IMR-90 (cell line): ENCODE results near the gene JAKMIP1. TPM values are rescaled to one million over a fixed set of nuclear protein-coding genes. Genes with fewer than 3 reads are reported as not detected.

Experiments
- ATAC-seq: fragments of 200-7000 bp; cut with Tn5 transposase; 2 replicates; pipeline ENCODE4 v1.9.1; 2020; ENCODE audit warnings: low read depth, mild to moderate bottlenecking, moderate library complexity
- BruUV-seq: library from RNA; stranded (reverse); fragments of 400-500 nt; replicated peaks from 2 replicates; lab custom pipeline; 2021; lab: Mats Ljungman, UMichigan
- CTCF ChIA-PET: fragments of 300-600 bp; formaldehyde crosslinking; extraction: SDS; loops from one replicate; lab custom pipeline; 2021; ENCODE audit warnings: antibody characterized with exemption; lab: Yijun Ruan, JAX
- POLR2A ChIA-PET: fragments of 300-600 bp; sonication (Branson Sonifier 250); formaldehyde crosslinking; loops from one replicate; lab custom pipeline; 2022; ENCODE audit warnings: antibody characterized with exemption; ENCODE audit not compliant: unreplicated experiment; lab: Charles Lee
- DNase-seq: peaks from one replicate; pipeline ENCODE4 v3.0.0; 2013
- H2AFZ ChIP-seq: replicated peaks from 2 replicates; pipeline ENCODE3; 2013; ENCODE audit warnings: low read length, mild to moderate bottlenecking; ENCODE audit not compliant: poor library complexity
- H2AK5ac ChIP-seq: 2 replicates; pipeline ENCODE4 v1.6.1; 2013; ENCODE audit warnings: low read depth, low read length, inconsistent platforms
- H2AK9ac ChIP-seq: replicated peaks from 2 replicates; pipeline ENCODE3; 2013; ENCODE audit warnings: mild to moderate bottlenecking, low read depth, low read length, moderate library complexity; ENCODE audit not compliant: poor library complexity
- H2BK120ac ChIP-seq: 2 replicates; pipeline ENCODE4 v1.6.1; 2013; ENCODE audit warnings: low read depth, low read length, inconsistent platforms
- H2BK15ac ChIP-seq: 3 replicates; pipeline ENCODE4 v1.6.1; 2013; ENCODE audit warnings: low read depth, low read length, inconsistent platforms
- H2BK20ac ChIP-seq: 2 replicates; pipeline ENCODE4 v1.6.1; 2013; ENCODE audit warnings: low read depth, mild to moderate bottlenecking, inconsistent platforms, low read length, moderate library complexity
- H2BK5ac ChIP-seq: 2 replicates; pipeline ENCODE4 v1.6.1; 2013; ENCODE audit warnings: mild to moderate bottlenecking, low read depth, low read length, inconsistent platforms; ENCODE audit not compliant: poor library complexity, severe bottlenecking
- H3K14ac ChIP-seq: replicated peaks from 2 replicates; pipeline ENCODE4 v1.6.1; 2013; ENCODE audit warnings: low read depth, low read length, inconsistent platforms
- H3K18ac ChIP-seq: 2 replicates; pipeline ENCODE4 v1.6.1; 2013; ENCODE audit warnings: low read depth, low read length, control low read depth
- H3K23ac ChIP-seq: 2 replicates; pipeline ENCODE4 v1.6.1; 2013; ENCODE audit warnings: low read depth, low read length, inconsistent platforms
- H3K27ac ChIP-seq: 2 replicates; pipeline ENCODE4 v1.5.1; 2013; ENCODE audit warnings: mild to moderate bottlenecking, control low read depth, low read length; ENCODE audit not compliant: insufficient read depth
- H3K27me3 ChIP-seq: 2 replicates; pipeline ENCODE4 v1.6.1; 2013; ENCODE audit warnings: low read length; ENCODE audit not compliant: control insufficient read depth, insufficient read depth
- H3K36me3 ChIP-seq: 2 replicates; pipeline ENCODE4 v1.6.1; 2013; ENCODE audit warnings: low read length, mixed read lengths; ENCODE audit not compliant: control insufficient read depth, insufficient read depth
- H3K4ac ChIP-seq: 2 replicates; pipeline ENCODE4 v1.6.1; 2013; ENCODE audit warnings: low read depth, low read length, inconsistent platforms
- H3K4me1 ChIP-seq: 2 replicates; pipeline ENCODE4 v1.6.1; 2013; ENCODE audit warnings: low read length, mixed read lengths; ENCODE audit not compliant: control insufficient read depth, insufficient read depth
- H3K4me2 ChIP-seq: 2 replicates; pipeline ENCODE4 v1.6.1; 2013; ENCODE audit warnings: low read depth, mild to moderate bottlenecking, control low read depth, low read length, moderate library complexity
- H3K4me3 ChIP-seq: 2 replicates; pipeline ENCODE4 v1.5.1; 2013; ENCODE audit warnings: low read depth, mild to moderate bottlenecking, control low read depth, low read length, moderate library complexity; ENCODE audit not compliant: insufficient read depth
- H3K56ac ChIP-seq: 2 replicates; pipeline ENCODE4 v1.6.1; 2013; ENCODE audit warnings: low read length, inconsistent platforms; ENCODE audit not compliant: insufficient read depth; ENCODE audit errors: extremely low read depth
- H3K79me1 ChIP-seq, 2 experiments: 2 replicates each; pipeline ENCODE4 v1.6.1; 2013; ENCODE audit warnings: low read length in 2 of 2, inconsistent platforms in 1 of 2, low read depth in 1 of 2
- H3K9ac ChIP-seq: 2 replicates; pipeline ENCODE4 v1.6.1; 2013; ENCODE audit warnings: low read depth, low read length, control low read depth
- H3K9me1 ChIP-seq: 2 replicates; pipeline ENCODE4 v1.6.1; 2013; ENCODE audit warnings: low read length, inconsistent platforms; ENCODE audit not compliant: insufficient read depth
- H3K9me3 ChIP-seq: 2 replicates; pipeline ENCODE4 v1.6.1; 2013; ENCODE audit warnings: low read length; ENCODE audit not compliant: control insufficient read depth, insufficient read depth
- H4K20me1 ChIP-seq: 2 replicates; pipeline ENCODE4 v1.6.1; 2013; ENCODE audit warnings: low read length, inconsistent platforms; ENCODE audit not compliant: insufficient read depth
- H4K5ac ChIP-seq: 2 replicates; pipeline ENCODE4 v1.6.1; 2013; ENCODE audit warnings: mild to moderate bottlenecking, low read depth, low read length, control low read depth
- H4K8ac ChIP-seq, 2 experiments: 2 replicates each; pipeline ENCODE4 v1.6.1; 2013; ENCODE audit warnings: low read depth in 2 of 2, low read length in 2 of 2, control low read depth in 1 of 2, inconsistent platforms in 1 of 2
- H4K91ac ChIP-seq: 2 replicates; pipeline ENCODE4 v1.6.1; 2013; ENCODE audit warnings: low read depth, low read length, inconsistent platforms; ENCODE audit not compliant: insufficient read depth
- BHLHE40 ChIP-seq: fragments of 150-350 bp; IDR thresholded peaks from 2 replicates; pipeline ENCODE4 v1.6.1; 2016; ENCODE audit warnings: mild to moderate bottlenecking, low read depth, low read length
- CEBPB ChIP-seq: IDR thresholded peaks from 2 replicates; pipeline ENCODE4 v1.6.1; 2012; ENCODE audit warnings: low read depth, low read length, improper control_type of control experiment
- FOS ChIP-seq: fragments of 150-350 bp; IDR thresholded peaks from 2 replicates; pipeline ENCODE4 v1.6.1; 2016; ENCODE audit warnings: low read depth, low read length
- MAFK ChIP-seq: IDR thresholded peaks from 2 replicates; pipeline ENCODE4 v1.6.1; 2012; ENCODE audit warnings: low read depth, low read length, improper control_type of control experiment
- RAD21 ChIP-seq: IDR thresholded peaks from 2 replicates; pipeline ENCODE4 v1.6.1; 2012; ENCODE audit warnings: low read length, improper control_type of control experiment
- RCOR1 ChIP-seq: IDR thresholded peaks from 2 replicates; pipeline ENCODE4 v1.6.1; 2012; ENCODE audit warnings: mild to moderate bottlenecking, low read length, improper control_type of control experiment; ENCODE audit not compliant: insufficient replicate concordance
- RFX5 ChIP-seq: IDR thresholded peaks from 2 replicates; pipeline ENCODE4 v1.8.0; 2012; ENCODE audit warnings: low read depth, mild to moderate bottlenecking, low read length, moderate library complexity
- SMC3 ChIP-seq: fragments of 150-350 bp; IDR thresholded peaks from 2 replicates; pipeline ENCODE4 v1.6.1; 2016; ENCODE audit warnings: low read depth, mild to moderate bottlenecking, antibody characterized with exemption, low read length, moderate library complexity
- USF2 ChIP-seq: fragments of 150-350 bp; IDR thresholded peaks from 2 replicates; pipeline ENCODE4 v1.6.1; 2017; ENCODE audit warnings: mild to moderate bottlenecking, antibody characterized with exemption, low read length, low read depth
- WGBS, 2 experiments: methylation state at CpG; one replicate each; pipeline versions ENCODE4 v1.1.5 to v1.1.7; 2013; ENCODE audit warnings: missing lambda C conversion rate in 2 of 2; ENCODE audit not compliant: insufficient read length in 1 of 2; ENCODE audit errors: extremely low coverage in 2 of 2; 5-methylcytosine and 5-hydroxymethylcytosine counted together
- dilution Hi-C: fragments of 300-500 bp; cut with HindIII; formaldehyde crosslinking; loops from one replicate; pipeline ENCODE4 v1.14.3; 2018; ENCODE audit warnings: low sequenced_read_pairs; ENCODE audit not compliant: unreplicated experiment
- in situ Hi-C: fragments of 300-500 bp; cut with MboI; formaldehyde crosslinking; loops from 3 replicates; pipeline ENCODE4 v1.14.3; 2019; ENCODE audit warnings: low sequenced_read_pairs, inconsistent platforms, mixed read lengths
- intact Hi-C: fragments of 100-400 bp; cut with micrococcal nuclease; formaldehyde crosslinking; loops from 2 replicates; pipeline ENCODE4 v1.10.0; 2022
- polyA plus RNA-seq, 3 experiments: library from polyadenylated mRNA; depleted of rRNA; stranded (reverse); fragments of >200 nt; gene quantifications; 2 replicates each; pipeline ENCODE4 v1.2.3, GENCODE V29; 2012; ENCODE audit warnings: low replicate concordance in 1 of 3
- total RNA-seq: library from RNA; depleted of rRNA; stranded (reverse); fragments of >200 nt; gene quantifications from 2 replicates; pipeline ENCODE4 v1.2.3, GENCODE V29; 2012

JAKMIP1 gene
- total and polyA plus RNA-seq, 2 of the 4 experiments (the other 2 are of a cell fraction): not detected

GRCh38 chr4:6065166-6065565 lies 135.2 kb downstream of the JAKMIP1 start:
- CTCF ChIA-PET: no interaction called here

More at GRCh38 chr4:6065166-6065565, 135.2 kb downstream of the JAKMIP1 start:
- no peak for TF ChIP-seq RFX5
- TF ChIP-seq RCOR1: no peak
- TF ChIP-seq SMC3: no peak
- no peak for TF ChIP-seq USF2
- no peak for TF ChIP-seq BHLHE40
- no peak for TF ChIP-seq MAFK
- no peak for TF ChIP-seq FOS
- TF ChIP-seq RAD21: no peak
- no peak for TF ChIP-seq CEBPB
- POLR2A ChIA-PET: no interaction called here
- Histone ChIP-seq H3K18ac (no peak overlapping the region), H2BK15ac (no peak overlapping the region), H3K9ac (no peak overlapping the region), H2AK5ac (no peak overlapping the region), H2BK120ac (no peak overlapping the region), H2AK9ac (no peak overlapping the region), H3K4me1 (no peaks in the 10 kb centered on the region), H4K20me1 (no peaks in the 10 kb centered on the region), H3K4me3 (no peak overlapping the region), H4K91ac (no peak overlapping the region), H3K27me3 (no peaks in the 10 kb centered on the region), H3K14ac (no peak overlapping the region), H2AFZ (no peak overlapping the region), H3K79me1 (no peaks in the 10 kb centered on the region), H3K23ac (no peak overlapping the region), H3K9me3 (peaks cover 27% of the 10 kb centered on the region), H3K27ac (no peak overlapping the region), H3K4me2 (no peak overlapping the region), H2BK20ac (no peak overlapping the region), H3K4ac (no peak overlapping the region), H4K8ac (no peak overlapping the region), H2BK5ac (no peak overlapping the region), H4K5ac (no peak overlapping the region), H3K56ac (no peak overlapping the region), H3K9me1 (no peaks in the 10 kb centered on the region), H3K36me3 (no peaks in the 10 kb centered on the region)
- DNase-seq: no peak
- dilution Hi-C loops: no loop called here
- no peak for ATAC-seq
- intact Hi-C loops: no loop called here
- BruUV-seq: no TSS peak
- in situ Hi-C loops: no loop called here
- WGBS, 2 experiments: 63% methylated on average over 4 of the region's 5 CpGs; no CpG with 5 or more reads in 1 of the 2 experiments
